Superior temporal gyrus (tissue), 1 donor: Measurements from ENCODE around the gene ASB8.
A peak's percentile ranks its signal among the peaks of the same experiment; 100 is the strongest.

Experiments
- DNase-seq: peaks from one replicate; pipeline ENCODE4 v3.0.0-alpha.2; 2016; ENCODE audit errors: extremely low spot score

ASB8 gene

GRCh38 chr12:48157018-48157888 is at the start of gene ASB8:
TSS of gene ASB8 (minus strand) at chr12:48157515. CDS start at chr12:48153496, 4,019 bp downstream.
- peak; percentile 100 for DNase-seq

- no peak for DNase-seq
Measured at GRCh38 chr12:48203192-48203591, 45.9 kb upstream of the ASB8 start, which contains the start of gene OR10AD1. TSS of gene OR10AD1 (minus strand) at chr12:48203292. CDS start at chr12:48203292, 0 bp downstream.

GRCh38 chr12:48202766-48203165 is 45.5 kb upstream of the ASB8 start:
- DNase-seq = no peak

- no peak for DNase-seq
Measured at GRCh38 chr12:48201516-48201915, 44.2 kb upstream of the ASB8 start.

GRCh38 chr12:48201091-48201490 is 43.8 kb upstream of the ASB8 start:
- no peak for DNase-seq

GRCh38 chr12:48199774-48200221 is 42.5 kb upstream of the ASB8 start:
- DNase-seq = no peak

GRCh38 chr12:48198985-48199384 is 41.7 kb upstream of the ASB8 start:
- no peak for DNase-seq

GRCh38 chr12:48198672-48198971 is 41.3 kb upstream of the ASB8 start:
- DNase-seq = no peak

- peak; percentile 88 for DNase-seq
Measured at GRCh38 chr12:48197971-48198671, 40.8 kb upstream of the ASB8 start.

- peak; percentile 81 for DNase-seq
Measured at GRCh38 chr12:48197549-48197970, 40.2 kb upstream of the ASB8 start.

- no peak for DNase-seq
Measured at GRCh38 chr12:48194799-48195201, 37.5 kb upstream of the ASB8 start.

GRCh38 chr12:48193623-48194022 is 36.3 kb upstream of the ASB8 start:
- DNase-seq = no peak

- no peak for DNase-seq
Measured at GRCh38 chr12:48192861-48193260, 35.5 kb upstream of the ASB8 start.

GRCh38 chr12:48191096-48191495 is 33.8 kb upstream of the ASB8 start:
- DNase-seq = no peak

GRCh38 chr12:48189331-48190125 is 32.2 kb upstream of the ASB8 start:
- peak; percentile 94 for DNase-seq

- DNase-seq = no peak
Measured at GRCh38 chr12:48187916-48188695, 30.8 kb upstream of the ASB8 start.

- DNase-seq = no peak
Measured at GRCh38 chr12:48185181-48185919, 28.0 kb upstream of the ASB8 start.

- no peak for DNase-seq
Measured at GRCh38 chr12:48184549-48184922, 27.2 kb upstream of the ASB8 start.

GRCh38 chr12:48183876-48184548 is 26.7 kb upstream of the ASB8 start:
- no peak for DNase-seq
